ENCODE results near the gene FBXW9.
"Not testable (repeated sequence)": the region's sequence is repeated elsewhere in the genome, so short reads cannot be mapped to it uniquely, and the experiment has no call there.

FBXW9 gene

DNA sequence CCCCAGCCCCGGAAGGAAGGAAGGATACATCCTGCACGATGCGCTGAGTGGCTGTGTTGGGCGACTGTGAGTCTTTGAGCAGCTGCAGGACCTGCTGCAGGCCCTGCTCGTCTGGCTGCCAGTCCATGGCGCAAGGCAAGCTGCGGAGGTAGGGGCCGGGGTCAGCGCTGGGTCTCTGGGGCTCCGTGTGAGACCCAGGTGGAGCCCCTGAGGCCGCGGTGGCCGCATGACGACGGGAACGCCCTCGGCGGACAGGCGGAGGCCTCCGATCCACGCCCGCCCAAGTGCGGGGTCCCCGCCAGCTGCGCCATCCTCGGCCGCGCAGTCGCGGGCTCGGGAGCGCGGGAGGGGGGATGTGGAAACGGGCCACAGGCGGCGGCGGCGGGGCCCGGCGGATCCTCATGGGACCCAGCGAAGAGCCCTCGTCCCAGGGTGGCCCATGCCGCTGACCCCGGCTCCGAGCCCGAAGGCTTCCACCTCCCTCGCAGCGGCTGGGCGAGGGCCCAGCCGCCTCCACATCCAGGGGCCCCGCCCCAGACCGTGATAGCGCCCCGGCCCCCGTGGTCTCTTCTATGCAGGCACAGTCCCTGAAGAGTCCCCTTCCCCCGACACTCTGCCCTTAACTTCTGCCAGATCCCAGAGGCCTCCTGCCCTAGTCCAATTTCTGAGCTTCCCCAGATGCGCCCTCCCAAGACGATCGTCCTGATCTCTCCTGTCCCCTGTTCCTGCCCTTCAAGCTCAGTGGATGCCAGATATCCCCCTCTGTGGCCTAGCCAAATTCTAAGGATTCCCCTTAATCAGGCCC, 24.6 kb upstream of the FBXW9 start:
- H3K9ac ChIP-seq (ENCODE audit: low read length) = peak overlapping the region; percentile 99
- H3K56ac ChIP-seq (ENCODE audit: low read length) = peak overlapping the region; percentile 96
- no peak overlapping the region for H2BK15ac ChIP-seq (replicated peaks; ENCODE audit: low read depth)
- no peak overlapping the region for H2BK120ac ChIP-seq (ENCODE audit: low read depth, low read length)
- no peak overlapping the region for H4K8ac ChIP-seq (ENCODE audit: low read depth, low read length)
- H3K79me1 ChIP-seq (ENCODE audit: low read length) = peaks cover 13% of the 10 kb centered on the region
- peak overlapping the region; percentile 98 for H3K18ac ChIP-seq (ENCODE audit: low read length)
- no CpG with 5 or more reads among the region's 59 CpGs for WGBS (ENCODE audit: extremely low coverage, insufficient coverage, low lambda C conversion rate)
- H3K27me3 ChIP-seq (ENCODE audit: insufficient read depth, low read length, poor library complexity) = no peaks in the 10 kb centered on the region
- DNase-seq = no peak
- peak overlapping the region; percentile 93 for H2AK5ac ChIP-seq (ENCODE audit: low read length)
- no peak overlapping the region for H3K4ac ChIP-seq (ENCODE audit: low read depth, low read length)
- H3K4me1 ChIP-seq (ENCODE audit: control insufficient read depth, low read depth, low read length) = no peaks in the 10 kb centered on the region
- H2BK5ac ChIP-seq (ENCODE audit: low read length) = no peak overlapping the region
- peak overlapping the region; percentile 81 for H3K23ac ChIP-seq (ENCODE audit: low read length)
- peaks cover 6% of the 10 kb centered on the region for H3K36me3 ChIP-seq (ENCODE audit: control insufficient read depth, insufficient read depth, low read length)
- peaks cover 46% of the 10 kb centered on the region for H3K79me2 ChIP-seq (ENCODE audit: control insufficient read depth, insufficient read depth, low read length)
- H4K5ac ChIP-seq (ENCODE audit: low read length) = no peak overlapping the region
- H3K4me3 ChIP-seq (ENCODE audit: low read length) = peak overlapping the region; percentile 92
- H3K4me2 ChIP-seq (ENCODE audit: low read length) = peak overlapping the region; percentile 75
- H3K27ac ChIP-seq (ENCODE audit: low read depth, low read length) = peak overlapping the region; percentile 95

DNA sequence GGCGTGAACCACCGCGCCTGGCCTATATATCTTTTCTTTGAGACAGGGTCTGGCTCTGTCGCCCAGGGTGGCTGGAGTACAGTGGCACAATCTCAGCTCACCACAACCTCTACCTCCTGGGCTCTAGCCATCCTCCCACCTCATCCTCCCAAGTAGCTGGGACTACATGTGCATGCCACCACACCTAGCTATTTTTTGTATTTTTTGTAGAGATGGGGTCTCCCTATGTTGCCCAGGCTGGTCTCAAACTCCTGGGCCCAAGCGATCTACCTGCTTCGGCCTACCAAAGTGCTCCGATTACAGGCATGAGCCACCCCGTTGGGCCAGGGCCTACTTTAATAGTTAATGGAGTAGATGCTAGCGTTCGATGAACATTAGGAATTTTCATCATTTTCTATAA, 23.9 kb upstream of the FBXW9 start:
- H3K4me3 ChIP-seq (ENCODE audit: low read length) = no peak overlapping the region
- WGBS (ENCODE audit: extremely low coverage, insufficient coverage, low lambda C conversion rate) = no CpG with 5 or more reads among the region's 10 CpGs
- peaks cover 14% of the 10 kb centered on the region for H3K79me1 ChIP-seq (ENCODE audit: low read length)
- peak overlapping the region; percentile 96 for H3K56ac ChIP-seq (ENCODE audit: low read length)
- DNase-seq = no peak
- no peaks in the 10 kb centered on the region for H3K27me3 ChIP-seq (ENCODE audit: insufficient read depth, low read length, poor library complexity)
- peaks cover 48% of the 10 kb centered on the region for H3K79me2 ChIP-seq (ENCODE audit: control insufficient read depth, insufficient read depth, low read length)
- no peak overlapping the region for H3K23ac ChIP-seq (ENCODE audit: low read length)
- H4K8ac ChIP-seq (ENCODE audit: low read depth, low read length) = no peak overlapping the region
- no peak overlapping the region for H2AK5ac ChIP-seq (ENCODE audit: low read length)
- H3K4me1 ChIP-seq (ENCODE audit: control insufficient read depth, low read depth, low read length) = no peaks in the 10 kb centered on the region
- H2BK5ac ChIP-seq (ENCODE audit: low read length) = no peak overlapping the region
- H3K4me2 ChIP-seq (ENCODE audit: low read length) = peak overlapping the region; percentile 75
- no peak overlapping the region for H3K4ac ChIP-seq (ENCODE audit: low read depth, low read length)
- no peak overlapping the region for H2BK15ac ChIP-seq (replicated peaks; ENCODE audit: low read depth)
- H2BK120ac ChIP-seq (ENCODE audit: low read depth, low read length) = no peak overlapping the region
- no peak overlapping the region for H3K27ac ChIP-seq (ENCODE audit: low read depth, low read length)
- no peak overlapping the region for H3K18ac ChIP-seq (ENCODE audit: low read length)
- H4K5ac ChIP-seq (ENCODE audit: low read length) = no peak overlapping the region
- H3K36me3 ChIP-seq (ENCODE audit: control insufficient read depth, insufficient read depth, low read length) = peaks cover 6% of the 10 kb centered on the region
- peak overlapping the region; percentile 99 for H3K9ac ChIP-seq (ENCODE audit: low read length)

DNA sequence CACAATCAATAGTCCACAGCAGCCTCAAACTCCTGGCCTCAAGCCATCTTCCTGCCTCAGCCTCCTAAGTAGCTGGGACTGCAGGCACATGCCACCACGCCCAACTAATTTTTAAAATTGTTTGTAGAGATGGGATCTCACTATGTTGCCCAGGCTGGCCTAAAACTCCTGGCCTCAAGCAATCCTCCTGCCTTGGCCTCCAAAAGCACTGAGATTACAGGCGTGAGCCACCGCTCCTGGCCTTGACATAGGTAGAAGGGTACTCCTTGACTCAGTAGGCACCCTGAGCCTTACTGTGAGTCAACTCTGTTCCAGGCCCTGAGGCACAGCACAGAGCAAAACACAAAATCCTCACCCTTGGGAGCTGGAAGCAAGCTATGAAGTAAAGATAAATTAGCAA, 19.5 kb upstream of the FBXW9 start:
- H3K23ac ChIP-seq (ENCODE audit: low read length) = no peak overlapping the region
- peaks cover 18% of the 10 kb centered on the region for H3K79me1 ChIP-seq (ENCODE audit: low read length)
- no peak overlapping the region for H2AK5ac ChIP-seq (ENCODE audit: low read length)
- no peak overlapping the region for H3K27ac ChIP-seq (ENCODE audit: low read depth, low read length)
- no peaks in the 10 kb centered on the region for H3K27me3 ChIP-seq (ENCODE audit: insufficient read depth, low read length, poor library complexity)
- no peak overlapping the region for H3K4me2 ChIP-seq (ENCODE audit: low read length)
- no peak overlapping the region for H2BK120ac ChIP-seq (ENCODE audit: low read depth, low read length)
- H3K18ac ChIP-seq (ENCODE audit: low read length) = no peak overlapping the region
- no peak overlapping the region for H3K9ac ChIP-seq (ENCODE audit: low read length)
- WGBS (ENCODE audit: extremely low coverage, insufficient coverage, low lambda C conversion rate) = no CpG with 5 or more reads among the region's 3 CpGs
- no peak for DNase-seq
- peaks cover 27% of the 10 kb centered on the region for H3K79me2 ChIP-seq (ENCODE audit: control insufficient read depth, insufficient read depth, low read length)
- no peak overlapping the region for H2BK15ac ChIP-seq (replicated peaks; ENCODE audit: low read depth)
- no peaks in the 10 kb centered on the region for H3K4me1 ChIP-seq (ENCODE audit: control insufficient read depth, low read depth, low read length)
- H4K8ac ChIP-seq (ENCODE audit: low read depth, low read length) = no peak overlapping the region
- H3K36me3 ChIP-seq (ENCODE audit: control insufficient read depth, insufficient read depth, low read length) = peaks cover 19% of the 10 kb centered on the region
- no peak overlapping the region for H3K56ac ChIP-seq (ENCODE audit: low read length)
- no peak overlapping the region for H3K4ac ChIP-seq (ENCODE audit: low read depth, low read length)
- no peak overlapping the region for H3K4me3 ChIP-seq (ENCODE audit: low read length)
- no peak overlapping the region for H4K5ac ChIP-seq (ENCODE audit: low read length)
- no peak overlapping the region for H2BK5ac ChIP-seq (ENCODE audit: low read length)

DNA sequence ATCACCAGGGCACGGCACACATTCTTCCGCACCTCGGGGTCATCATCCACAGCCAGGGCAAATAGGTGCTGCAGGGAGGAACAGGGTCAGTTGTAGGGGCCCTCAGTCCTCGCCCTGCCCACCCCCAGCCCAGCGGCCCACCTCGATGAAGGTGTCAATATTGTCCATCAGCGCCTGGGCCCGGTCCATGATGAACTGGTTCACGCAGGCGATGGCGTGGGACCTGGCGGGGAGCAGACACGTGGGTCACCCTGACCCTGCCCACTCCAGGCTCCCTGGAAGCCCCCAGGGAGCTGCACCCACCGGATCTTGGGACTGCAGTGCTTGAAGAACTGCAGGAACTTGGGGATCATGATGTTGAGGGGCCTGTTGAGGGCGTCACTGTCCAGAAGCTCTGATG, 18.7 kb upstream of the FBXW9 start:
- H3K4me3 ChIP-seq (ENCODE audit: low read length) = no peak overlapping the region
- peaks cover 18% of the 10 kb centered on the region for H3K79me2 ChIP-seq (ENCODE audit: control insufficient read depth, insufficient read depth, low read length)
- no peak overlapping the region for H2BK15ac ChIP-seq (replicated peaks; ENCODE audit: low read depth)
- H3K18ac ChIP-seq (ENCODE audit: low read length) = no peak overlapping the region
- no peak overlapping the region for H4K8ac ChIP-seq (ENCODE audit: low read depth, low read length)
- no peak overlapping the region for H2BK120ac ChIP-seq (ENCODE audit: low read depth, low read length)
- no peak overlapping the region for H3K23ac ChIP-seq (ENCODE audit: low read length)
- WGBS (ENCODE audit: extremely low coverage, insufficient coverage, low lambda C conversion rate) = no CpG with 5 or more reads among the region's 15 CpGs
- no peak overlapping the region for H2AK5ac ChIP-seq (ENCODE audit: low read length)
- H2BK5ac ChIP-seq (ENCODE audit: low read length) = no peak overlapping the region
- H3K56ac ChIP-seq (ENCODE audit: low read length) = no peak overlapping the region
- H3K36me3 ChIP-seq (ENCODE audit: control insufficient read depth, insufficient read depth, low read length) = peaks cover 22% of the 10 kb centered on the region
- H3K9ac ChIP-seq (ENCODE audit: low read length) = no peak overlapping the region
- H3K4ac ChIP-seq (ENCODE audit: low read depth, low read length) = no peak overlapping the region
- H3K4me2 ChIP-seq (ENCODE audit: low read length) = no peak overlapping the region
- H4K5ac ChIP-seq (ENCODE audit: low read length) = no peak overlapping the region
- DNase-seq = no peak
- no peaks in the 10 kb centered on the region for H3K27me3 ChIP-seq (ENCODE audit: insufficient read depth, low read length, poor library complexity)
- H3K79me1 ChIP-seq (ENCODE audit: low read length) = peaks cover 18% of the 10 kb centered on the region
- no peaks in the 10 kb centered on the region for H3K4me1 ChIP-seq (ENCODE audit: control insufficient read depth, low read depth, low read length)
- no peak overlapping the region for H3K27ac ChIP-seq (ENCODE audit: low read depth, low read length)

DNA sequence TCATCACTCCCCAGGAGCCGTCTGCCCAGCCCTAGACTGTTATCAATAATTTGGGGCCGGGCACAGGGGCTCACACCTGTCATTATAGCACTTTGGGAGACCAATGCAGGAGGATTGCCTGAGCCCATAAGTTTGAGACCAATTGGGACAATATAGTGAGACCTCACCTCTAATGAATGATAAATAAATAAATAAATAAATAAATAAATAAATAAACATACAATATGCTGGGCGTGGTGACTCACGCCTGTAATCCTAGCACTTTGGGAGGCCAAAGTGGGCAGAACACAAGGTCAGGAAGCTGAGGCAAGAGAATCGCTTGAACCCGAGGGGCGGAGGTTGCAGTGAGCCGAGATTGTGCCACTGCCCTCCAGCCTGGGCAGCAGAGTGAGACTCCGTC, 16.9 kb upstream of the FBXW9 start:
- not testable (repeated sequence) for H3K23ac ChIP-seq (ENCODE audit: low read length)

DNA sequence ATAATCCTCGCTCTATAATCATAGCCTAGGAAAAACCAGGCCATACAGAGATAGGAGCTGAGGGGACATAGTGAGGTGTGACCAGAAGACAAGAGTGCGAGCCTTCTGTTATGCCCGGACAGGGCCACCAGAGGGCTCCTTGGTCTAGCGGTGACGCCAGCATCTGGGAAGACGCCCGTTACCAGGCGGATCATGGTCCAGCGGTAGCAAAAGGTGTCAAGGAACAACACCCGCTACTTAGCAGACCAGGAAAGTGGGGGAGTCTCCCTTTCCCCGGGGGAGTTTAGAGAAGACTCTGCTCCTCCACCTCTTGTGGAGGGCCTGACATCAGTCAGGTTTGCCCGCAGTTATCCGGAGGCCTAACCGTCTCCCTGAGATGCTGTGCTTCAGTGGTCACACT, 15.6 kb upstream of the FBXW9 start:
- Histone ChIP-seq H3K36me3 (ENCODE audit: control insufficient read depth, insufficient read depth, low read length) (peaks cover 20% of the 10 kb centered on the region), H3K79me1 (ENCODE audit: low read length) (peaks cover 10% of the 10 kb centered on the region)
- H3K23ac ChIP-seq (ENCODE audit: low read length); H3K9ac ChIP-seq (ENCODE audit: low read length); H4K8ac ChIP-seq (ENCODE audit: low read depth, low read length); H3K4me1 ChIP-seq (ENCODE audit: control insufficient read depth, low read depth, low read length); H3K18ac ChIP-seq (ENCODE audit: low read length); H3K27me3 ChIP-seq (ENCODE audit: insufficient read depth, low read length, poor library complexity); H2BK120ac ChIP-seq (ENCODE audit: low read depth, low read length); H3K79me2 ChIP-seq (ENCODE audit: control insufficient read depth, insufficient read depth, low read length); H3K27ac ChIP-seq (ENCODE audit: low read depth, low read length); DNase-seq; H2BK5ac ChIP-seq (ENCODE audit: low read length); H3K4me3 ChIP-seq (ENCODE audit: low read length); H3K4ac ChIP-seq (ENCODE audit: low read depth, low read length); H2BK15ac ChIP-seq (replicated peaks; ENCODE audit: low read depth); H4K5ac ChIP-seq (ENCODE audit: low read length); H2AK5ac ChIP-seq (ENCODE audit: low read length); H3K4me2 ChIP-seq (ENCODE audit: low read length); H3K56ac ChIP-seq (ENCODE audit: low read length): not testable (repeated sequence)
- WGBS (ENCODE audit: extremely low coverage, insufficient coverage, low lambda C conversion rate) = no CpG with 5 or more reads among the region's 14 CpGs

More for the DNA sequence above, 16.9 kb upstream of the FBXW9 start:
- no CpG with 5 or more reads among the region's 9 CpGs for WGBS (ENCODE audit: extremely low coverage, insufficient coverage, low lambda C conversion rate)
- not testable (repeated sequence) for H3K27me3 ChIP-seq (ENCODE audit: insufficient read depth, low read length, poor library complexity); H2AK5ac ChIP-seq (ENCODE audit: low read length); H3K9ac ChIP-seq (ENCODE audit: low read length); H2BK15ac ChIP-seq (replicated peaks; ENCODE audit: low read depth); H3K18ac ChIP-seq (ENCODE audit: low read length); H2BK120ac ChIP-seq (ENCODE audit: low read depth, low read length); H3K4me3 ChIP-seq (ENCODE audit: low read length); H2BK5ac ChIP-seq (ENCODE audit: low read length); H3K79me2 ChIP-seq (ENCODE audit: control insufficient read depth, insufficient read depth, low read length); H4K8ac ChIP-seq (ENCODE audit: low read depth, low read length); H4K5ac ChIP-seq (ENCODE audit: low read length); H3K27ac ChIP-seq (ENCODE audit: low read depth, low read length); DNase-seq; H3K56ac ChIP-seq (ENCODE audit: low read length); H3K4ac ChIP-seq (ENCODE audit: low read depth, low read length); H3K4me2 ChIP-seq (ENCODE audit: low read length); H3K4me1 ChIP-seq (ENCODE audit: control insufficient read depth, low read depth, low read length)
- Histone ChIP-seq H3K79me1 (ENCODE audit: low read length) (peaks cover 10% of the 10 kb centered on the region), H3K36me3 (ENCODE audit: control insufficient read depth, insufficient read depth, low read length) (peaks cover 20% of the 10 kb centered on the region)
